IPS-NIHi7 (cell line): Measurements from ENCODE around the gene SYNJ1.
"Not testable (repeated sequence)": the region's sequence is repeated elsewhere in the genome, so short reads cannot be mapped to it uniquely, and the experiment has no call there.

Experiments used
- DNase-seq: peaks from one replicate; pipeline ENCODE4 v3.0.0; 2012; ENCODE audit warnings: mixed read lengths; ENCODE audit errors: extremely low spot score

Gene SYNJ1

GRCh38 chr21:32727687-32728455 is at the start of gene SYNJ1:
TSS of gene SYNJ1 (minus strand) at chr21:32728013. CDS start at chr21:32726895, 1,118 bp downstream.
- peak; percentile 96 for DNase-seq

- DNase-seq: no peak
Measured at GRCh38 chr21:32777269-32777668, 49.5 kb upstream of the SYNJ1 start.

GRCh38 chr21:32776743-32777142 is 48.9 kb upstream of the SYNJ1 start:
- DNase-seq: no peak

GRCh38 chr21:32773048-32773344 is 45.2 kb upstream of the SYNJ1 start:
- DNase-seq: not testable (repeated sequence)

GRCh38 chr21:32772281-32773047 is 44.7 kb upstream of the SYNJ1 start:
- no peak for DNase-seq

GRCh38 chr21:32770871-32771523 is 43.2 kb upstream of the SYNJ1 start:
- peak; percentile 72 for DNase-seq

- DNase-seq: no peak
Measured at GRCh38 chr21:32768530-32768929, 40.7 kb upstream of the SYNJ1 start.

- no peak for DNase-seq
Measured at GRCh38 chr21:32765058-32765457, 37.2 kb upstream of the SYNJ1 start.

- DNase-seq: no peak
Measured at GRCh38 chr21:32764186-32764585, 36.4 kb upstream of the SYNJ1 start.

- no peak for DNase-seq
Measured at GRCh38 chr21:32757804-32758203, 30.0 kb upstream of the SYNJ1 start.

GRCh38 chr21:32756096-32756495 is 28.3 kb upstream of the SYNJ1 start:
- DNase-seq: no peak

- no peak for DNase-seq
Measured at GRCh38 chr21:32753818-32754585, 26.2 kb upstream of the SYNJ1 start.

- no peak for DNase-seq
Measured at GRCh38 chr21:32750405-32750804, 22.6 kb upstream of the SYNJ1 start.

- DNase-seq: no peak
Measured at GRCh38 chr21:32749662-32750061, 21.8 kb upstream of the SYNJ1 start.

GRCh38 chr21:32748529-32748928 is 20.7 kb upstream of the SYNJ1 start:
- DNase-seq: no peak

- no peak for DNase-seq
Measured at GRCh38 chr21:32747396-32747795, 19.6 kb upstream of the SYNJ1 start.

GRCh38 chr21:32746711-32747110 is 18.9 kb upstream of the SYNJ1 start:
- not testable (repeated sequence) for DNase-seq

GRCh38 chr21:32742396-32742795 is 14.6 kb upstream of the SYNJ1 start:
- DNase-seq: no peak

GRCh38 chr21:32741336-32741735 is 13.5 kb upstream of the SYNJ1 start:
- DNase-seq: no peak

GRCh38 chr21:32739946-32740345 is 12.1 kb upstream of the SYNJ1 start:
- no peak for DNase-seq

- DNase-seq: not testable (repeated sequence)
Measured at GRCh38 chr21:32736083-32736482, 8.3 kb upstream of the SYNJ1 start.

- no peak for DNase-seq
Measured at GRCh38 chr21:32735524-32735923, 7.7 kb upstream of the SYNJ1 start.
